GM19395 (cell line): ENCODE measurements around the gene PDLIM7.

ENCODE experiments used
- ATAC-seq: cut with Tn5 transposase; IDR thresholded peaks from one replicate; pipeline ENCODE4 v1.9.1; 2021; ENCODE audit warnings: mild to moderate bottlenecking, moderate library complexity; ENCODE audit not compliant: unreplicated experiment

PDLIM7 gene

GRCh38 chr5:177446200-177447065 is 51.0 kb downstream of the PDLIM7 start, which contains the start of gene PRR7:
TSS of gene PRR7 (plus strand) at chr5:177446814. CDS start at chr5:177455068, 8,254 bp downstream.
- ATAC-seq, result peak; percentile 56

GRCh38 chr5:177445917-177446199 is 51.5 kb downstream of the PDLIM7 start:
- no peak for ATAC-seq

- ATAC-seq, result no peak
Observed at GRCh38 chr5:177445052-177445916, 52.1 kb downstream of the PDLIM7 start.

- ATAC-seq, result no peak
Observed at GRCh38 chr5:177444106-177445051, 53.0 kb downstream of the PDLIM7 start.

- ATAC-seq, result no peak
Observed at GRCh38 chr5:177443144-177443983, 54.0 kb downstream of the PDLIM7 start.

GRCh38 chr5:177442066-177442826 is 55.2 kb downstream of the PDLIM7 start:
- no peak for ATAC-seq

GRCh38 chr5:177440990-177441780 is 56.2 kb downstream of the PDLIM7 start:
- ATAC-seq, result no peak

- ATAC-seq, result no peak
Observed at GRCh38 chr5:177440211-177440989, 57.0 kb downstream of the PDLIM7 start.

GRCh38 chr5:177439518-177440053 is 57.8 kb downstream of the PDLIM7 start:
- ATAC-seq, result no peak

GRCh38 chr5:177438468-177438867 is 58.9 kb downstream of the PDLIM7 start:
- ATAC-seq, result no peak

GRCh38 chr5:177437623-177438022 is 59.8 kb downstream of the PDLIM7 start:
- no peak for ATAC-seq

GRCh38 chr5:177435847-177436536 is 61.4 kb downstream of the PDLIM7 start:
- no peak for ATAC-seq

- no peak for ATAC-seq
Observed at GRCh38 chr5:177434942-177435738, 62.3 kb downstream of the PDLIM7 start.

GRCh38 chr5:177434437-177434836 is 63.0 kb downstream of the PDLIM7 start:
- no peak for ATAC-seq

- no peak for ATAC-seq
Observed at GRCh38 chr5:177433658-177434217, 63.7 kb downstream of the PDLIM7 start.
